HepG2 (cell line): ENCODE data around the gene NUDT9. TPM values are rescaled to one million over a fixed set of nuclear protein-coding genes. Genes with fewer than 3 reads are reported as not detected.
A peak's percentile ranks its signal among the peaks of the same experiment; 100 is the strongest.
"Not testable (repeated sequence)": the region's sequence is repeated elsewhere in the genome, so short reads cannot be mapped to it uniquely, and the experiment has no call there.

Experiments
- ATAC-seq: fragments of 200-7000 bp; cut with Tn5 transposase; 3 replicates; pipeline ENCODE4 v1.9.1; 2020; ENCODE audit warnings: mild to moderate bottlenecking, moderate library complexity
- BruUV-seq: library from RNA; stranded (reverse); fragments of 400-500 nt; replicated peaks from 2 replicates; lab custom pipeline; 2021; lab: Mats Ljungman, UMichigan
- CTCF ChIA-PET: fragments of 300-600 bp; formaldehyde crosslinking; extraction: SDS; loops from one replicate; lab custom pipeline; 2021; ENCODE audit warnings: low total read pairs, inconsistent platforms, low intra/inter-chr PET ratio; lab: Yijun Ruan, JAX
- POLR2A ChIA-PET: fragments of 350-600 bp; sonication (Branson Sonifier 250); formaldehyde crosslinking; loops from one replicate; lab custom pipeline; 2020; ENCODE audit warnings: antibody characterized with exemption, inconsistent platforms; lab: Yijun Ruan, JAX
- DNase-seq: peaks from one replicate; pipeline ENCODE4 v3.0.0-alpha.2; 2015; ENCODE audit warnings: low spot score
- FAIRE-seq: peaks from 3 replicates; lab custom pipeline; 2011; peaks lifted over from hg19 to GRCh38; lab: Jason Lieb, UNC
- H2AFZ ChIP-seq: one replicate; pipeline ENCODE4 v1.6.1; 2011; ENCODE audit warnings: low read length, inconsistent platforms
- H3K27ac ChIP-seq: fragments of 300-600 bp; 3 replicates; pipeline ENCODE4 v1.8.0; 2011; ENCODE audit warnings: mixed run types, mild to moderate bottlenecking, mixed read lengths, low read length, inconsistent platforms; ENCODE audit not compliant: insufficient read depth; ENCODE audit errors: extremely low read length
- H3K27me3 ChIP-seq, 2 experiments: fragments of 200-600 bp in 1 of 2; 2 replicates in 1 of 2; 3 replicates in 1 of 2; pipeline versions ENCODE4 v1.6.0 to v1.8.0; 2011; ENCODE audit warnings: low read length in 2 of 2, mild to moderate bottlenecking in 2 of 2, moderate library complexity in 2 of 2, inconsistent platforms in 1 of 2; ENCODE audit not compliant: insufficient read depth in 2 of 2, control insufficient read depth in 1 of 2
- H3K36me3 ChIP-seq, 2 experiments: fragments of 200-600 bp in 1 of 2; replicated peaks in 1 of 2; 2 replicates in 1 of 2; 3 replicates in 1 of 2; pipeline versions ENCODE4 v1.5.1 to v1.8.0; 2011; ENCODE audit warnings: low read length in 2 of 2, inconsistent platforms in 1 of 2; ENCODE audit not compliant: insufficient read depth in 2 of 2, control insufficient read depth in 1 of 2
- H3K4me1 ChIP-seq: 2 replicates; pipeline ENCODE4 v1.5.1; 2012; ENCODE audit warnings: low read length, inconsistent platforms; ENCODE audit not compliant: insufficient read depth
- H3K4me2 ChIP-seq: 2 replicates; pipeline ENCODE4 v1.6.0; 2011; ENCODE audit warnings: low read depth, low read length, inconsistent platforms
- H3K4me3 ChIP-seq, 3 experiments: fragments of 200-600 bp in 1 of 3; sonication (generic), shearing (Covaris generic) in 1 of 3; replicated peaks in 1 of 3; 2 replicates each; pipeline ENCODE4 v1.5.1; 2011 to 2016; ENCODE audit warnings: low read length in 3 of 3, inconsistent platforms in 2 of 3, low read depth in 2 of 3, mild to moderate bottlenecking in 2 of 3, control low read depth in 1 of 3, mixed read lengths in 1 of 3; ENCODE audit not compliant: insufficient read depth in 1 of 3
- H3K79me2 ChIP-seq: one replicate; pipeline ENCODE4 v1.6.1; 2011; ENCODE audit warnings: low read length, inconsistent platforms; ENCODE audit not compliant: insufficient read depth
- H3K9ac ChIP-seq: 2 replicates; pipeline ENCODE4 v1.6.0; 2011; ENCODE audit warnings: mild to moderate bottlenecking, low read depth, low read length, inconsistent platforms; ENCODE audit not compliant: insufficient read depth
- H3K9me3 ChIP-seq: 2 replicates; pipeline ENCODE4 v1.5.1; 2012; ENCODE audit warnings: mild to moderate bottlenecking, low read length
- H4K20me1 ChIP-seq: 2 replicates; pipeline ENCODE4 v1.6.0; 2011; ENCODE audit warnings: inconsistent platforms, mild to moderate bottlenecking, low read length, moderate library complexity; ENCODE audit not compliant: insufficient read depth
- AGO2 ChIP-seq: fragments of 200-400 bp; formaldehyde crosslinking; optimal IDR thresholded peaks from 2 replicates; pipeline ENCODE3; 2017; ENCODE audit warnings: mild to moderate bottlenecking, low read depth, low read length, moderate library complexity
- KLF9 ChIP-seq: IDR thresholded peaks from 2 replicates; pipeline ENCODE4 v1.6.1; 2016; ENCODE audit warnings: low read depth
- MAFK ChIP-seq, 2 experiments: IDR thresholded peaks in 1 of 2; conservative IDR thresholded peaks in 1 of 2; 2 replicates each; pipeline ENCODE4 v1.6.1; 2011; ENCODE audit warnings: improper control_type of control experiment in 2 of 2, low read length in 2 of 2
- ZKSCAN1 ChIP-seq: fragments of 150-350 bp; IDR thresholded peaks from 2 replicates; pipeline ENCODE4 v1.6.1; 2014; ENCODE audit warnings: low read length
- ZNF33A ChIP-seq: sonication (generic); formaldehyde crosslinking; IDR thresholded peaks from 2 replicates; pipeline ENCODE4 v1.5.1; 2020; ENCODE audit warnings: missing genetic modification reagents, mild to moderate bottlenecking, moderate library complexity, borderline replicate concordance
- WGBS: methylation state at CpG from one replicate; pipeline ENCODE4 v1.1.6; 2017; ENCODE audit warnings: low lambda C conversion rate; 5-methylcytosine and 5-hydroxymethylcytosine counted together
- in situ Hi-C: cut with HindIII; loops from 2 replicates; pipeline ENCODE4 v1.10.0; 2017; ENCODE audit warnings: low pct_unique_long_range_greater_than_20kb; ENCODE audit not compliant: extremely low pct_ligation_motif_present
- intact Hi-C: fragments of 100-400 bp; cut with micrococcal nuclease; formaldehyde crosslinking; loops from one replicate; pipeline ENCODE4 v1.10.0; 2022; ENCODE audit not compliant: unreplicated experiment
- polyA plus RNA-seq, 8 experiments: library from polyadenylated mRNA; depleted of rRNA in 3 of 8; stranded (reverse) in 7 of 8; unstranded in 1 of 8; fragments of >200 nt; fragmentation: Illumina TruSeq in 4 of 8; extraction: Trizol in 4 of 8; gene quantifications; 2 replicates each; pipeline versions ENCODE4 v1.2.1 to v1.2.3, GENCODE V29; 2011 to 2016; ENCODE audit warnings: low read depth in 4 of 8, missing spikeins in 1 of 8, mixed read lengths in 1 of 8; ENCODE audit not compliant: insufficient read depth in 1 of 8
- total RNA-seq, 5 experiments: library from RNA; depleted of rRNA; stranded (reverse); fragments of >200 nt; fragmentation: Illumina TruSeq; extraction: Trizol; gene quantifications; 2 replicates each; pipeline ENCODE4 v1.2.3, GENCODE V29; 2016; ENCODE audit warnings: low read depth in 1 of 5
- TF ChIP-seq, protein P1 (sequence below): sonication (generic); formaldehyde crosslinking; IDR thresholded peaks from 2 replicates; pipeline ENCODE4 v1.8.1; 2023; ENCODE audit warnings: missing genetic modification reagents, mild to moderate bottlenecking, borderline replicate concordance

NUDT9 gene
- total and polyA plus RNA-seq, 2 of the 13 experiments (the other 11 are each of a cell fraction or from before 2014, with no cell fraction given): 10.4 to 12.3 TPM

DNA sequence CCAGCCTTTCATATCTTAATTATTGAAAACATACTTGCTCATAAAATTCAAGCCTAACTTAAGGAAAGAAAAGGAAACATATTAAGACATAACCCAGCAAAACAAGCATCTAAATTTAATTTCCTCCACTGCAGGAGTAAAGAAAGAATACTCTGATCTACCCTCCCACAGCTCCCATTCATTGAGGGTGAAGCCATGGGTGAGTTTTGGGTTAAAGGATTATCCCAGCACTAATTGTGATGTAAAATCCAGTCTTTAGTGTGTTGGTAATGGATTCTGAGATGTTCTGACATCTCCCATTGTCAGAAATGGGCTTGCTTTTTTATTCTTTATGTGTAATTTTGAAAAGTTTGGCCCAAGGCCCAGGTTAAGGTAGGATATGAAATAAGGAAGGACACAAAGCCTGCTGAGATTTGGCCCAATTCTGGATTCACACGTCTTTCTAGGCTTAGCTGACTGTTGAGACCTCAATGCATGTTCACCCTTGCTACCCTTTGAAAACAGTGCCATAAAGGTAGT is 56.4 kb downstream of the NUDT9 start:
- Histone ChIP-seq H3K4me3 (no peak overlapping the region), H3K27me3 (no peaks in the 10 kb centered on the region), H3K27ac (no peak overlapping the region), H4K20me1 (no peaks in the 10 kb centered on the region), H3K4me1 (no peaks in the 10 kb centered on the region), H3K79me2 (no peaks in the 10 kb centered on the region), H2AFZ (no peak overlapping the region), H3K9ac (no peak overlapping the region), H3K36me3 (no peaks in the 10 kb centered on the region), H3K4me2 (no peak overlapping the region), H3K9me3 (no peaks in the 10 kb centered on the region)
- intact Hi-C loops: no loop called here
- no peak for ATAC-seq
- no peak for DNase-seq
- FAIRE-seq: no peak
- ChIA-PET CTCF (no interaction called here), POLR2A (no interaction called here)
- in situ Hi-C loops: no loop called here
- no TSS peak for BruUV-seq
- 21% methylated on average over 1 of the region's 1 CpG for WGBS
- no peak for TF ChIP-seq AGO2
- TF ChIP-seq, protein P1, sequence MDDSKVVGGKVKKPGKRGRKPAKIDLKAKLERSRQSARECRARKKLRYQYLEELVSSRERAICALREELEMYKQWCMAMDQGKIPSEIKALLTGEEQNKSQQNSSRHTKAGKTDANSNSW (CRISPR knock-in tag): no peak
- no peak for TF ChIP-seq ZKSCAN1
- no peak for TF ChIP-seq KLF9

DNA sequence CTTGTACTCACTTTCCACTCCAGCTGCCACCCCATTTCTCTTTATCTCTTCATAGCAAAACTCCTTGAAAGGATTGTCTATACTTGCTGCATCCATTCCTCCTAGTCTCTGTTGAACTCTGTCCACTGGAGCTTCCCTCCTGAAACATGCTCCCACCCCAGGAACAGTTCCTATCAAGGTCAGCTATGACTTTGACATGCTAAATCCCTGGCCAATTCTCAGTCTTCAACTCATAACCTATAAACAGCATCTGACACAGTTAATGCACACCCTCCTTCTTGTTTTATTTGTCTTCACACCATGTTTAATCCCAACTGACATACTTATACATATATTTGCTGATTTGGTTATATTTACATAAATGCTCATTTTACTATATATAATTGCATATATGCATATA is 59.0 kb downstream of the NUDT9 start:
- Histone ChIP-seq H3K79me2 (no peaks in the 10 kb centered on the region), H3K27me3 (no peaks in the 10 kb centered on the region)
- BruUV-seq: no TSS peak

DNA sequence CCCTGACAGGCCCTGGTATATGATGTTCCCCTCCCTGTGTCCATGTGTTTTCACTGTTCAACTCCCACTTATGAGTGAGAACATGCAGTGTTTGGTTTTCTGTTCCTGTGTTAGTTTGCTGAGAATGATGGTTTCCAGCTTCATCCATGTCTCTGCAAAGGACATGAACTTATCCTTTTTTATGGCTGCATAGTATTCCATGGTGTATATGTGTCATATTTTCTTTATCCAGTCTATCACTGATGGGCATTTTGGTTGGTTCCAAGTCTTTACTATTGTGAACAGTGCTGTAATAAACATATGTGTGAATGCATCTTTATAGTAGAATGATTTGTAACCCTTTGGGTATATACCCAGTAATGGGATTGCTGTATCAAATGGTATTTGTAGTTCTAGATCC is 60.9 kb downstream of the NUDT9 start:
- H3K27ac ChIP-seq, intact Hi-C loops, H3K4me2 ChIP-seq, H3K9me3 ChIP-seq, H3K9ac ChIP-seq, H3K79me2 ChIP-seq, CTCF ChIA-PET, in situ Hi-C loops, H2AFZ ChIP-seq, H3K36me3 ChIP-seq, H4K20me1 ChIP-seq, POLR2A ChIA-PET, H3K4me3 ChIP-seq, H3K27me3 ChIP-seq, H3K4me1 ChIP-seq, BruUV-seq, ATAC-seq, DNase-seq, FAIRE-seq: not testable (repeated sequence)

More for the DNA sequence above, 59.0 kb downstream of the NUDT9 start:
- CTCF ChIA-PET: no interaction called here
- TF ChIP-seq ZNF33A (CRISPR knock-in tag): no peak
- TF ChIP-seq MAFK (conservative IDR thresholded peaks at IDR 0.05 in 1 of 2, IDR thresholded peaks at IDR 0.05 in 1 of 2; ENCODE audit: low read length in 2 of 2): 0 out of 4 replicates have a peak, but pooled peaks of 1 of the 2 experiments have one; percentile 2
- H4K20me1 ChIP-seq: no peaks in the 10 kb centered on the region
- no peak overlapping the region for H2AFZ ChIP-seq
- in situ Hi-C loops: no loop called here
- H3K4me1 ChIP-seq: no peaks in the 10 kb centered on the region
- intact Hi-C loops: no loop called here
- DNase-seq (no peak), FAIRE-seq (no peak), ATAC-seq (no peak)
- no peak overlapping the region for H3K9ac ChIP-seq
- no peak overlapping the region for H3K4me2 ChIP-seq
- no peak overlapping the region for H3K4me3 ChIP-seq
- H3K36me3 ChIP-seq: no peaks in the 10 kb centered on the region
- H3K9me3 ChIP-seq: no peaks in the 10 kb centered on the region
- no peak overlapping the region for H3K27ac ChIP-seq
- POLR2A ChIA-PET: no interaction called here
